GM20000 (cell line): Measurements from ENCODE around the gene VSNL1.

ENCODE experiments used
- DNase-seq: peaks from one replicate; pipeline ENCODE4 v3.0.0; 2012; ENCODE audit warnings: low spot score
- TF ChIP-seq, protein P1 (sequence below): IDR thresholded peaks from 2 replicates; pipeline ENCODE4 v1.5.1; 2012; ENCODE audit warnings: mild to moderate bottlenecking, control low read depth; ENCODE audit errors: extremely low read depth, missing control alignments

The VSNL1 gene

GRCh38 chr2:17611036-17611435, 70.5 kb downstream of the VSNL1 start:
- TF ChIP-seq, protein P1, sequence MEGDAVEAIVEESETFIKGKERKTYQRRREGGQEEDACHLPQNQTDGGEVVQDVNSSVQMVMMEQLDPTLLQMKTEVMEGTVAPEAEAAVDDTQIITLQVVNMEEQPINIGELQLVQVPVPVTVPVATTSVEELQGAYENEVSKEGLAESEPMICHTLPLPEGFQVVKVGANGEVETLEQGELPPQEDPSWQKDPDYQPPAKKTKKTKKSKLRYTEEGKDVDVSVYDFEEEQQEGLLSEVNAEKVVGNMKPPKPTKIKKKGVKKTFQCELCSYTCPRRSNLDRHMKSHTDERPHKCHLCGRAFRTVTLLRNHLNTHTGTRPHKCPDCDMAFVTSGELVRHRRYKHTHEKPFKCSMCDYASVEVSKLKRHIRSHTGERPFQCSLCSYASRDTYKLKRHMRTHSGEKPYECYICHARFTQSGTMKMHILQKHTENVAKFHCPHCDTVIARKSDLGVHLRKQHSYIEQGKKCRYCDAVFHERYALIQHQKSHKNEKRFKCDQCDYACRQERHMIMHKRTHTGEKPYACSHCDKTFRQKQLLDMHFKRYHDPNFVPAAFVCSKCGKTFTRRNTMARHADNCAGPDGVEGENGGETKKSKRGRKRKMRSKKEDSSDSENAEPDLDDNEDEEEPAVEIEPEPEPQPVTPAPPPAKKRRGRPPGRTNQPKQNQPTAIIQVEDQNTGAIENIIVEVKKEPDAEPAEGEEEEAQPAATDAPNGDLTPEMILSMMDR, result no peak
- no peak for DNase-seq

- DNase-seq, result no peak
- TF ChIP-seq, protein P1, result no peak
These were observed 73.9 kb downstream of the VSNL1 start for GRCh38 chr2:17614174-17614930.

DNA sequence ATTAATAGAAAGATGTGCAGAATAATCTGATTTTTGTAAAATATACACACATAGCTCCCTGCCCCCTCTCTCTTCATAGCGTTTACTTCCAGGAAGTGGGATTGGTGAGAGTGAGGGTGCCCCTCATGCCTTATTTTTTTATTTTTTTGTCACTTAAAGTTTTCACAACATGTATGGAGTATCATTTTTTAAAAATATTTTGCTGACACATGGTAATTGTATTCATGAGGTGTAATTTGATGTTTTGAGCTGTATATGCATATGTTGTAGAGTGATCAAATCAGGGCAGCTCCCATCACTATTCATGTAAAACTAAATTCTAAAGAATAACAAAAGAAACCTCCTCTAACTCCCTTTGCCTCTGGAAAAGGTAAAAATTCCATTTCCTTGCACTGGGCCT, 74.7 kb downstream of the VSNL1 start:
- no peak for DNase-seq
- TF ChIP-seq, protein P1, result no peak

DNA sequence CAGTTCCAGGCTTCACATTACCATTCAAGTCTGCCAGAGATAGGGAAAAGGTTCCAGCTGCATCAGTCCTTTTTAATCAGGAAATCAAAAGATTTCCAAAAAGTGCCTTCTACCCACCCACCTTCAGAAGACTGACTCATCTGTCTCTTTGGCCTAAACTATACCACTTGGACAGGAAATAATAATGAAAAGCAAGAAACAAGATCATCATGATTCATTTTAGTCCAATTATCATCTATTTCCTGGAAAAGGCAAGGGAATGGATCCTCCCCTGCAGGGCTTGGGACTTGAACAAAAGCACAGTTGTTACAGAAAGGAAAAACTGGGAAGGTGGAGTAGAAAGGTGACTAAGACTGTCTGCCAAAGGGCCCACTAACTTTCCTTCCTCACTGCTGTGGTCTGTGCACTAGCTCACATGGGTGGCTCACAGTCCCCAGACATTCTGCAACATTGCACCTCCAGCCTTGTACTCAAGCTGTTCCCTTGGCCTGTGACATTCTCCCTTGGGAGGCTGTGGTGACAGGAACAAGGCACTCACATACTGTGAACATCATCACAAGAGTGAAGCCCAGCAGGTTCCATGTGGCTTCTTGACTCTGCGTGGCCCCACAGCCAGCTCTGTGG, 75.3 kb downstream of the VSNL1 start:
- no peak for DNase-seq
- TF ChIP-seq, protein P1, result no peak

- TF ChIP-seq, protein P1, result no peak
- no peak for DNase-seq
These were observed 75.9 kb downstream of the VSNL1 start for GRCh38 chr2:17616405-17616804.

- no peak for DNase-seq
- TF ChIP-seq, protein P1, result no peak
These were observed 77.0 kb downstream of the VSNL1 start for GRCh38 chr2:17617516-17617915.

DNA sequence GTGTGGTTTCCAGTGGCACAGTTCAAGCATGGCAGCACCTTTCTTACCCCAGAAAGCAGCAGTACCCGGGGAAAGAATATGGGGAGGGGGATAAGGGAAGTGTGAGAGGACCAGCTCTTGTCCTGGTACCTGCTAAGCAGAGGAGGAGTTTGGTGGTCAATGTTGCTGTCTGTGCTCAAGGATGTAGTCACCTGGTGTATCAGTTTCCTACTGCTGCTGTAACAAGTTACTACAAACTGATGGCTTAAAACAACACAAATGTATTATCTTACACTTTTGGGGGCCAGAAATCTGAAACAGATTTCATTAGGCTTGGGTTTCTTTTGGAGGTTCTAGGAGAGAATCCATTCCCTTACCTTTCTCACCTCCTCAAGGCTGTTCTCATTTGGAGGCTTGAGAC, 77.5 kb downstream of the VSNL1 start:
- DNase-seq, result no peak
- TF ChIP-seq, protein P1, result no peak
